Measurements from ENCODE around the gene CLTCL1.

GRCh38 chr22:19176175-19176643 is 115.3 kb downstream of the CLTCL1 start:
- no peak for TF ChIP-seq POLR2A (IDR thresholded peaks at IDR 0.05; ENCODE audit: low read depth, low read length)
- no peak for TF ChIP-seq POLR2AphosphoS5 (IDR thresholded peaks at IDR 0.05; ENCODE audit: low read depth, low read length)
- TF ChIP-seq TAF1 (IDR thresholded peaks at IDR 0.05; ENCODE audit: borderline replicate concordance, low read depth, low read length) = no peak

Data from GM12892 (cell line).